Fibroblast of peridontal ligament (primary cell): ENCODE measurements around the gene PRRC2A.
A peak's percentile ranks its signal among the peaks of the same experiment; 100 is the strongest.

Experiments used
- DNase-seq: peaks from one replicate; pipeline ENCODE4 v3.0.0-alpha.2; 2010; ENCODE audit errors: extremely low read depth

The PRRC2A gene

GRCh38 chr6:31620586-31621319 is at the start of gene PRRC2A:
TSS of gene PRRC2A (plus strand) at chr6:31620715. CDS start at chr6:31622790, 2,075 bp downstream.
- DNase-seq, result peak; percentile 48

- DNase-seq, result no peak
Observed at GRCh38 chr6:31572041-31572911, 48.2 kb upstream of the PRRC2A start, which contains the start of gene LTA. TSS of gene LTA (plus strand) at chr6:31572289. CDS start at chr6:31572743, 454 bp downstream.

GRCh38 chr6:31573239-31574105 is 47.0 kb upstream of the PRRC2A start:
- DNase-seq, result no peak

- DNase-seq, result no peak
Observed at GRCh38 chr6:31574106-31575061, 46.1 kb upstream of the PRRC2A start.

DNA sequence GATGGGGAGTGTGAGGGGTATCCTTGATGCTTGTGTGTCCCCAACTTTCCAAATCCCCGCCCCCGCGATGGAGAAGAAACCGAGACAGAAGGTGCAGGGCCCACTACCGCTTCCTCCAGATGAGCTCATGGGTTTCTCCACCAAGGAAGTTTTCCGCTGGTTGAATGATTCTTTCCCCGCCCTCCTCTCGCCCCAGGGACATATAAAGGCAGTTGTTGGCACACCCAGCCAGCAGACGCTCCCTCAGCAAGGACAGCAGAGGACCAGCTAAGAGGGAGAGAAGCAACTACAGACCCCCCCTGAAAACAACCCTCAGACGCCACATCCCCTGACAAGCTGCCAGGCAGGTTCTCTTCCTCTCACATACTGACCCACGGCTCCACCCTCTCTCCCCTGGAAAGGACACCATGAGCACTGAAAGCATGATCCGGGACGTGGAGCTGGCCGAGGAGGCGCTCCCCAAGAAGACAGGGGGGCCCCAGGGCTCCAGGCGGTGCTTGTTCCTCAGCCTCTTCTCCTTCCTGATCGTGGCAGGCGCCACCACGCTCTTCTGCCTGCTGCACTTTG is 45.1 kb upstream of the PRRC2A start, which contains the start of gene TNF:
Gene TNF, plus strand, starts transcription at position 231 of the 567 bp plus-strand sequence. Its CDS starts 177 bp downstream, at position 408.
- no peak for DNase-seq

- DNase-seq, result no peak
Observed at GRCh38 chr6:31575952-31576685, 44.4 kb upstream of the PRRC2A start.

GRCh38 chr6:31576897-31577578 is 43.5 kb upstream of the PRRC2A start:
- no peak for DNase-seq

DNA sequence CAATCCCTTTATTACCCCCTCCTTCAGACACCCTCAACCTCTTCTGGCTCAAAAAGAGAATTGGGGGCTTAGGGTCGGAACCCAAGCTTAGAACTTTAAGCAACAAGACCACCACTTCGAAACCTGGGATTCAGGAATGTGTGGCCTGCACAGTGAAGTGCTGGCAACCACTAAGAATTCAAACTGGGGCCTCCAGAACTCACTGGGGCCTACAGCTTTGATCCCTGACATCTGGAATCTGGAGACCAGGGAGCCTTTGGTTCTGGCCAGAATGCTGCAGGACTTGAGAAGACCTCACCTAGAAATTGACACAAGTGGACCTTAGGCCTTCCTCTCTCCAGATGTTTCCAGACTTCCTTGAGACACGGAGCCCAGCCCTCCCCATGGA is 42.9 kb upstream of the PRRC2A start:
- no peak for DNase-seq

DNA sequence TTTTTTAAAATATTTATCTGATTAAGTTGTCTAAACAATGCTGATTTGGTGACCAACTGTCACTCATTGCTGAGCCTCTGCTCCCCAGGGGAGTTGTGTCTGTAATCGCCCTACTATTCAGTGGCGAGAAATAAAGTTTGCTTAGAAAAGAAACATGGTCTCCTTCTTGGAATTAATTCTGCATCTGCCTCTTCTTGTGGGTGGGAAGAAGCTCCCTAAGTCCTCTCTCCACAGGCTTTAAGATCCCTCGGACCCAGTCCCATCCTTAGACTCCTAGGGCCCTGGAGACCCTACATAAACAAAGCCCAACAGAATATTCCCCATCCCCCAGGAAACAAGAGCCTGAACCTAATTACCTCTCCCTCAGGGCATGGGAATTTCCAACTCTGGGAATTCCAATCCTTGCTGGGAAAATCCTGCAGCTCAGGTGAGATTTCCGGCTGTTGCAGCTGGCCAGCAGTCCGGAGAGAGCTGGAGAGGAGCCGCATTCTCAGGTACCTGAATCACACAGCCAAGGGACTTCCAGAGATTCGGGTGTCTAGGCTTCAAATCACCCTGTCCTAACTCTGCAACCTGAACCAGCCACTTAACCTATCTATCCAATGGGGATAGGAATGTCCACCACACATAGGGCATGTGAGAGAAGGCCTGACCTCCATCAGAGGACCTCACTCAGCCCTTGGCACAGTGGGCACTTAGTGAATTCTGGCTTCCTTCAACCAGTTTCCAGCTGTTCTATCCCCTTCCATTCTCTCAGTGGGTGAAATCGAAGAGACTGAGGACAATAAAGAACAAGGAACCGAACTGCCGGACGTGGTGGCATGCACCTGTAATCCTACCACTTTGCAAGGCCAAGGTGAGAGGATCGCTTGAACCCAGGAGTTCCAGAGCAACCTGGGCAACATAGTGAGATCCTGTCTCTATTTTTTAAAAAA is 42.1 kb upstream of the PRRC2A start:
- DNase-seq, result no peak

DNA sequence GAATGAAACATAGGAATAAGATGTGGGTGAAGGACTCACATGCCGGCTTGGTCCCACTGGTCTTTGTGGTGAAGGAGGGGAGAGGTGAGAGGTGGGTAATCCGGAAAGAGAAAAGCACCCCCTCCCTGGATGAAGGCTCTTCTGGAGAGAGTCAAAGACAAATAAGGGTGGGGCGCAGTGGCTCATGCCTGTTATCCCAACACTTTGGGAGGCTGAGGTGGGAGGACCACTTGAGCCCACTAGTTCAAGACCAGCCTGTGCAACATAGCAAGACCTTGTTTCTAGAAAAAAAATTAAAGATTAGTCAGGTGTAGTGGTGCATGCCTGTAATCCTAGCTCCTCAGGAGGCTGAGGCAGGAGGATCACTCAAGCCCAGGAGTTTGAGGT is 41.4 kb upstream of the PRRC2A start:
- no peak for DNase-seq

- no peak for DNase-seq
Observed at GRCh38 chr6:31579546-31580437, 40.7 kb upstream of the PRRC2A start.

GRCh38 chr6:31580438-31580740 is 40.1 kb upstream of the PRRC2A start:
- no peak for DNase-seq

- peak; percentile 63 for DNase-seq
Observed at GRCh38 chr6:31580807-31581433, 39.6 kb upstream of the PRRC2A start.

- peak; percentile 6 for DNase-seq
Observed at GRCh38 chr6:31581434-31582229, 38.9 kb upstream of the PRRC2A start.

DNA sequence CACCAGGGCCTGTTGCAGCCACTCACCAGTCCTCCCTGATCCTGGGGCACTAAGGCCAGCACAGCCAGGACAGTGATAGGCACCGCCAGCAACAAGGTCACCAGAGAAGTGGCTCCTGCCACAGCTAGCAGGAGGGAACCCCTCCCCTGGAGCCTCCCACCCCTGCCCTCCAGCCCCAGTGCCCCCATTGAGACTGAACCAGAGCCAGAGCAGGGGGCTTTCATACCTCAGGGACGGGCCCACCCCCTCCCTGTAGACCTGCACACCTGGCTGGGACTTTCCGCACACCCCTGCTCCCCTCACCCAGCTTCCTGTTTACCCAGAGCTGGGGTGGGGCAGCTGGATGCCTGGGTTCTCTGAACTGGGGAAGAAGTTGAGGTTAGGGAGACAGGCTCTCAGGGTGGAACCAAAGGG is 38.3 kb upstream of the PRRC2A start, which contains the start of gene LTB:
Gene LTB, minus strand, starts transcription at position 195 of the 414 bp plus-strand sequence. Its CDS starts 7 bp downstream, at position 188.
- DNase-seq, result no peak

GRCh38 chr6:31585491-31585890 is 35.0 kb upstream of the PRRC2A start:
- no peak for DNase-seq
